Measurements from ENCODE around the gene TBCD.

TBCD gene

GRCh38 chr17:82920150-82920549, 168.3 kb downstream of the TBCD start:
- DNase-seq (ENCODE audit: extremely low spot score), result no peak
- no peak for TF ChIP-seq HDGF (IDR thresholded peaks at IDR 0.05; ENCODE audit: borderline replicate concordance)
- no peak for TF ChIP-seq FOXA1 (IDR thresholded peaks at IDR 0.05)
- TF ChIP-seq L3MBTL2 (conservative IDR thresholded peaks at IDR 0.05), result no peak
- no peak for TF ChIP-seq CTBP1 (IDR thresholded peaks at IDR 0.05; ENCODE audit: borderline replicate concordance)
- no peak for TF ChIP-seq FOXK2 (IDR thresholded peaks at IDR 0.05)
- TF ChIP-seq SP1 (IDR thresholded peaks at IDR 0.05), result no peak
- TF ChIP-seq ARNT (IDR thresholded peaks at IDR 0.05), result no peak
- TF ChIP-seq FOXM1 (IDR thresholded peaks at IDR 0.05; ENCODE audit: borderline replicate concordance), result no peak
- no peak for TF ChIP-seq ZNF384 (IDR thresholded peaks at IDR 0.05)
- ChIA-PET POLR2A (no interaction called here), CTCF (no interaction called here)

DNA sequence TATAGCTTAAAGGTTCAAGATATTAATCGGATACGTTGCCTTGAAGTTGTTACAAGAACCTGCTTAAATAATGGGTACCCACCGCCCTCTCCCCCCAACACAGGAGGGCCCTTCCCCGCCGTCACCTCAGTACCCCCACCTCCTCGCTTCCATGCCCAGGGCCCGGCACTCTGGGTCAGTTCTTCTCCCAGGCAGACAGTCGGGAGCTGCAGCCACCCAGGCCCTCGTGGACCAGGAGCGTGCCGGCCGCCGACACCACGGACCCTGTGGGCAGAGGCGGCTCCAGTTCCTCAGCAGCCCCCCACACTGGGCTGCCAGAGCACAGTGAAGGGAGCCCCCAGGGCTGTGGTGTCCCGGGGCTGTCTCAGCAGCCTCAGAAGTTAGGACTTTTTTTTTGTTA, 168.8 kb downstream of the TBCD start:
- DNase-seq (ENCODE audit: extremely low spot score), result no peak
- POLR2A ChIA-PET, result no interaction called here
- CTCF ChIA-PET, result no interaction called here
- TF ChIP-seq SUZ12 (IDR thresholded peaks at IDR 0.05) (no peak), HDGF (IDR thresholded peaks at IDR 0.05; ENCODE audit: borderline replicate concordance) (no peak), BHLHE40 (IDR thresholded peaks at IDR 0.05; ENCODE audit: borderline replicate concordance) (no peak), FOXA1 (IDR thresholded peaks at IDR 0.05) (no peak), PKNOX1 (IDR thresholded peaks at IDR 0.05) (no peak), FOXM1 (IDR thresholded peaks at IDR 0.05; ENCODE audit: borderline replicate concordance) (no peak), SP1 (IDR thresholded peaks at IDR 0.05) (no peak)

- no peak for DNase-seq (ENCODE audit: extremely low spot score)
- ChIA-PET POLR2A (no interaction called here), CTCF (no interaction called here)
- TF ChIP-seq SUZ12 (IDR thresholded peaks at IDR 0.05) (no peak), ZNF384 (IDR thresholded peaks at IDR 0.05) (no peak), PKNOX1 (IDR thresholded peaks at IDR 0.05) (no peak), TARDBP (IDR thresholded peaks at IDR 0.05) (no peak), NFRKB (IDR thresholded peaks at IDR 0.05) (no peak), FOXA1 (IDR thresholded peaks at IDR 0.05) (no peak), SP1 (IDR thresholded peaks at IDR 0.05) (no peak), CTBP1 (IDR thresholded peaks at IDR 0.05; ENCODE audit: borderline replicate concordance) (no peak), LEF1 (IDR thresholded peaks at IDR 0.05; ENCODE audit: borderline replicate concordance) (no peak), FOXK2 (IDR thresholded peaks at IDR 0.05) (no peak), HDGF (IDR thresholded peaks at IDR 0.05; ENCODE audit: borderline replicate concordance) (no peak), L3MBTL2 (conservative IDR thresholded peaks at IDR 0.05) (no peak), FOXM1 (IDR thresholded peaks at IDR 0.05; ENCODE audit: borderline replicate concordance) (no peak), BHLHE40 (IDR thresholded peaks at IDR 0.05; ENCODE audit: borderline replicate concordance) (no peak), ARNT (IDR thresholded peaks at IDR 0.05) (no peak), ELF4 (IDR thresholded peaks at IDR 0.05) (no peak)
Measured at GRCh38 chr17:82921426-82921825, 169.6 kb downstream of the TBCD start.

DNA sequence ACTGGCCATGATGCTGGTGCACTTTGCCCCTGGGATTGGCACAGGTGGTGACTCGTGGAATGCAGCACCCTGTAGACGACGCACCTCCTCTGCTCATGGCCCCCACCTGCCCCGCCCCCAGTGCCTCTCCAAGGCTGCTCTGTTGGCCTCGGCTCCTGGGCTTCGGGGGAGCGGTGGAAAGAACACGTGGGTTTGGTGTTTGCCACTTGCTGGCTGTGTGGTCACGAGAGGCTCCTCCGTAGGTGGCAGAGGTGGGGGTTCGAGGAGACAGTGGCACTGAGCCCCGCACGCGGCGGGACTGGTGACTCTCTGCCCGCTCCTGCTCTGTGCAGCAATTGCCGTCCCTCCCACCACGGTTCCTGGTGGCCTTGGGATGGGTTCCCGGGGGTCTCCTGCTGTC, 170.8 kb downstream of the TBCD start:
- CTCF ChIA-PET, result no interaction called here
- POLR2A ChIA-PET, result no interaction called here
- TF ChIP-seq HDGF (IDR thresholded peaks at IDR 0.05; ENCODE audit: borderline replicate concordance), result no peak
- no peak for TF ChIP-seq SUZ12 (IDR thresholded peaks at IDR 0.05)
- TF ChIP-seq BHLHE40 (IDR thresholded peaks at IDR 0.05; ENCODE audit: borderline replicate concordance), result no peak
- no peak for TF ChIP-seq CTBP1 (IDR thresholded peaks at IDR 0.05; ENCODE audit: borderline replicate concordance)
- no peak for TF ChIP-seq SP1 (IDR thresholded peaks at IDR 0.05)
- TF ChIP-seq TARDBP (IDR thresholded peaks at IDR 0.05), result no peak
- no peak for TF ChIP-seq FOXM1 (IDR thresholded peaks at IDR 0.05; ENCODE audit: borderline replicate concordance)
- TF ChIP-seq L3MBTL2 (conservative IDR thresholded peaks at IDR 0.05), result no peak
- no peak for TF ChIP-seq FOXA1 (IDR thresholded peaks at IDR 0.05)
- no peak for TF ChIP-seq ARNT (IDR thresholded peaks at IDR 0.05)
- TF ChIP-seq ZNF384 (IDR thresholded peaks at IDR 0.05), result no peak
- no peak for DNase-seq (ENCODE audit: extremely low spot score)

DNA sequence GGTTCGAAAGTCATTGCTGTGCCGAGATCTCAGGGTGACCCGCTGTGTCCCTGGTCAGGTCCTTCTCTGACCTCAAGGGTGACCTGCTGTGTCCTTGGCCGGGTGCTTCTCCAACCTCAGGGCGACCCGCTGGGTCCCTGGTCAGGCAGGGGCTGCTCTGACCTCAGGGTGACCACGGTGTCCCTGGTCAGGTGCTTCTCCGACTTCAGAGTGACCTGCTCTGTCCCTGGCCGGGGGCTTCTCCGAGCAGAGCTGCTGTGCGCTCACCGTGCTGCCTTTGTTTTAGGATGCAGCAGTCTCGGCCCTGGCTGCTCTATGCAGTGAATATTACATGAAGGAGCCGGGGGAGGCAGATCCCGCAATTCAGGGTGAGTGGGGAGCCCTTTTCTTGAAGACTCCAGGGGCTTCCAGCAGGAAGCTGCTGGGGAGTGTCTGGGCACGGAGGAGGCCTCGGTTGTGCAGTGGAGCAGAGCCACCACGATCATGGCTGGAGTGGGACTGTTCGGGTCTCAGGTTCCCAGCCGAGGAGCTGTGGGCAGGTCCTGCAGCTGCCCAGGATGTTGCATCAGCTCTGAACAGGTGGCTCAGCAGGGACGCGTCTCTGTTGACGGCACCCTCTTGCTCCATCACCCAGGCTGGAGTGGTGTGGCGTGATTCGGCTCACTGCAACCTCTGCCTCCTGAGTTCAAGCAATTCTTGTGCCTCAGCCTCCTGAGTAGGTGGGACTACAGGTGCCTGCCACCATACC, 171.7 kb downstream of the TBCD start:
- no peak for DNase-seq (ENCODE audit: extremely low spot score)
- ChIA-PET CTCF (no interaction called here), POLR2A (no interaction called here)
- no peak for TF ChIP-seq FOXM1 (IDR thresholded peaks at IDR 0.05; ENCODE audit: borderline replicate concordance)
- no peak for TF ChIP-seq L3MBTL2 (conservative IDR thresholded peaks at IDR 0.05)
- no peak for TF ChIP-seq ELF4 (IDR thresholded peaks at IDR 0.05)
- TF ChIP-seq FOXK2 (IDR thresholded peaks at IDR 0.05), result no peak
- no peak for TF ChIP-seq FOXA1 (IDR thresholded peaks at IDR 0.05)
- TF ChIP-seq SUZ12 (IDR thresholded peaks at IDR 0.05), result no peak
- no peak for TF ChIP-seq HDGF (IDR thresholded peaks at IDR 0.05; ENCODE audit: borderline replicate concordance)

DNA sequence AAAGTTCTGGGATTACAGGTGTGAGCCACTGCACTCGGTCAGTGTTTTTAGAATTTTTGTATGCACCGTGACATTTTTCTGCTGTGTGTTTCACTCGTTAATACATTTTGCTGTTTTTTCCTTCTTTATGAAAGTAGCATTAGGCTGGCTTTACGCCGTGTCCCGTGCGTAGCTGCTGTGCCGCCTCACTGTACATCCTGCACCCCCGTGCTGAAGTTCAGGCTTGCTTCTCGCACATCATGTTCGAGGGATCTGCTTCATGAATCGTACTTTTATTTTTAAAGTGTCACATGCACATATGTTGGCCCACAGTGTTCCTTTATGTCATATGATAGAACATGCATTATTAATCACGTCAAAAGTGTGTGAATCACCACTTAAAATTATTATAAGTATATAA, 172.3 kb downstream of the TBCD start:
- ChIA-PET POLR2A (no interaction called here), CTCF (interaction anchor here (0.6 kb wide), 1 partner anchor 325 kb away, joined by 3 read pairs; no protein-coding TSS in a partner anchor)
- TF ChIP-seq FOXA1 (IDR thresholded peaks at IDR 0.05) (no peak), BHLHE40 (IDR thresholded peaks at IDR 0.05; ENCODE audit: borderline replicate concordance) (no peak), HDGF (IDR thresholded peaks at IDR 0.05; ENCODE audit: borderline replicate concordance) (no peak), ELF4 (IDR thresholded peaks at IDR 0.05) (no peak), ZNF384 (IDR thresholded peaks at IDR 0.05) (no peak), TARDBP (IDR thresholded peaks at IDR 0.05) (no peak)
- no peak for DNase-seq (ENCODE audit: extremely low spot score)

GRCh38 chr17:82924812-82925211, 172.9 kb downstream of the TBCD start:
- no peak for DNase-seq (ENCODE audit: extremely low spot score)

More at GRCh38 chr17:82924812-82925211, 172.9 kb downstream of the TBCD start:
- ChIA-PET POLR2A (no interaction called here), CTCF (interaction anchor here (0.6 kb wide), 1 partner anchor 325 kb away, joined by 3 read pairs; no protein-coding TSS in a partner anchor)
- no peak for TF ChIP-seq ZNF384 (IDR thresholded peaks at IDR 0.05)
- TF ChIP-seq ELF4 (IDR thresholded peaks at IDR 0.05), result no peak
- TF ChIP-seq SP1 (IDR thresholded peaks at IDR 0.05), result no peak
- no peak for TF ChIP-seq FOXA1 (IDR thresholded peaks at IDR 0.05)
- TF ChIP-seq NFRKB (IDR thresholded peaks at IDR 0.05), result no peak
- no peak for TF ChIP-seq L3MBTL2 (conservative IDR thresholded peaks at IDR 0.05)
- no peak for TF ChIP-seq FOXM1 (IDR thresholded peaks at IDR 0.05; ENCODE audit: borderline replicate concordance)
- TF ChIP-seq SUZ12 (IDR thresholded peaks at IDR 0.05), result no peak
- no peak for TF ChIP-seq TARDBP (IDR thresholded peaks at IDR 0.05)
- TF ChIP-seq PKNOX1 (IDR thresholded peaks at IDR 0.05), result no peak
- no peak for TF ChIP-seq BHLHE40 (IDR thresholded peaks at IDR 0.05; ENCODE audit: borderline replicate concordance)
- no peak for TF ChIP-seq CTBP1 (IDR thresholded peaks at IDR 0.05; ENCODE audit: borderline replicate concordance)
- no peak for TF ChIP-seq LEF1 (IDR thresholded peaks at IDR 0.05; ENCODE audit: borderline replicate concordance)
- no peak for TF ChIP-seq HDGF (IDR thresholded peaks at IDR 0.05; ENCODE audit: borderline replicate concordance)

Data from HEK293T (cell line).